ENCODE data around the gene BTRC. TPM values are rescaled to one million over a fixed set of nuclear protein-coding genes. Genes with fewer than 3 reads are reported as not detected.

BTRC gene
- total RNA-seq, 4 donors from 2014 or later, result 8.0 to 15.1 (median 10.4) TPM

DNA sequence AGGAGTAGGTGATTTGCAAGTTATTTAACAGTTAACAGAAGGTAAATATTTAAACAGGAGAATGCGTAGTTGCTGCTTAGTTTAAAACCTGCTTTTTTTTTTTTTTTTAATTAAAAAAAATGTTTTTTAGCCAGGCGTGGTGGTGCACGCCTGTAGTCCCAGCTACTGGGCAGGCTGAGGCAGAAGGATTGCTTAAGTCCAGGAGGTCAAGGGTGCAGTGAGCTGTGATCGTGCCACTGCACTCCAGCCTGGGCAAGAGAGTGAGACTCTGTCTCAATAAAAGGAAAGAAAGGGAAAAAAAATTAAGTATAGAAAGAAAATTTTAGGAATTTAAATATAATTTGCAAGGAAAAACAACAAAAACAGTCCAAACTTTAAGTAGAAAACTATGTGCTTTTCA lies 71.6 kb downstream of the BTRC start:
- TF ChIP-seq, protein P1, sequence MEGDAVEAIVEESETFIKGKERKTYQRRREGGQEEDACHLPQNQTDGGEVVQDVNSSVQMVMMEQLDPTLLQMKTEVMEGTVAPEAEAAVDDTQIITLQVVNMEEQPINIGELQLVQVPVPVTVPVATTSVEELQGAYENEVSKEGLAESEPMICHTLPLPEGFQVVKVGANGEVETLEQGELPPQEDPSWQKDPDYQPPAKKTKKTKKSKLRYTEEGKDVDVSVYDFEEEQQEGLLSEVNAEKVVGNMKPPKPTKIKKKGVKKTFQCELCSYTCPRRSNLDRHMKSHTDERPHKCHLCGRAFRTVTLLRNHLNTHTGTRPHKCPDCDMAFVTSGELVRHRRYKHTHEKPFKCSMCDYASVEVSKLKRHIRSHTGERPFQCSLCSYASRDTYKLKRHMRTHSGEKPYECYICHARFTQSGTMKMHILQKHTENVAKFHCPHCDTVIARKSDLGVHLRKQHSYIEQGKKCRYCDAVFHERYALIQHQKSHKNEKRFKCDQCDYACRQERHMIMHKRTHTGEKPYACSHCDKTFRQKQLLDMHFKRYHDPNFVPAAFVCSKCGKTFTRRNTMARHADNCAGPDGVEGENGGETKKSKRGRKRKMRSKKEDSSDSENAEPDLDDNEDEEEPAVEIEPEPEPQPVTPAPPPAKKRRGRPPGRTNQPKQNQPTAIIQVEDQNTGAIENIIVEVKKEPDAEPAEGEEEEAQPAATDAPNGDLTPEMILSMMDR (IDR thresholded peaks at IDR 0.05), result no peak

DNA sequence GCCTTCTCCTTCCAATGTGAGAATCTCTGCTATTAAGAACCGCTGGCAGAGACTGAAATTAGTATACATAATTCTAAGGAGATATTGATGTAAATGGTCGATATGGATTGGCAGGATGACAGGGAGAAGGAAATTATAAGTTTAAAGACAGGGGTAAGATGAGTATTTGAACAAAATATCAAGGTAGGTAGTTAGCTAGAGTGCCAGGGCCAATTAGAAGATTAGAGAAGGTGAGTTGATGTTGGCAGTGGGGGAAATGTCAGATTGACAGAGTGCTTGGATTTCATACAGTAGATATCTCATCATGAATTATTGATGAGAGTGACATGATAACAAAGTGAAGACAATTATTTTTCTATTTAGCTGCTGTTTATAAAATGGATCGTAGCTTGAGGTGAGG lies 74.1 kb downstream of the BTRC start:
- no peak for TF ChIP-seq POLR2A (IDR thresholded peaks at IDR 0.05)
- TF ChIP-seq, protein P1 (IDR thresholded peaks at IDR 0.05), result no peak
- Histone ChIP-seq H3K27me3 (no peaks in the 10 kb centered on the region), H3K9me3 (no peaks in the 10 kb centered on the region), H3K4me3 (no peak overlapping the region), H3K4me1 (peaks cover 0 to 3% (median 0%) of the 10 kb centered on the region in 3 donors), H3K36me3 (peaks cover 0 to 12% (median 0%) of the 10 kb centered on the region in 3 donors), H3K27ac (no peak overlapping the region)
- DNase-seq, result no peak
- WGBS, 2 donors, result 91 to 96% methylated on average over 3 of the region's 3 CpGs
- intact Hi-C loops (cut with DNase I), result no loop called here

More for the DNA sequence above, 71.6 kb downstream of the BTRC start:
- Histone ChIP-seq H3K9me3 (no peaks in the 10 kb centered on the region), H3K36me3 (peaks cover 0 to 7% (median 0%) of the 10 kb centered on the region in 3 donors), H3K4me1 (peaks cover 0 to 3% (median 0%) of the 10 kb centered on the region in 3 donors), H3K27me3 (no peaks in the 10 kb centered on the region), H3K4me3 (no peak overlapping the region), H3K27ac (no peak overlapping the region)
- 72 to 75% methylated on average over 4 of the region's 4 CpGs for WGBS, 2 donors
- DNase-seq, result no peak
- intact Hi-C loops (cut with DNase I), result no loop called here

DNA sequence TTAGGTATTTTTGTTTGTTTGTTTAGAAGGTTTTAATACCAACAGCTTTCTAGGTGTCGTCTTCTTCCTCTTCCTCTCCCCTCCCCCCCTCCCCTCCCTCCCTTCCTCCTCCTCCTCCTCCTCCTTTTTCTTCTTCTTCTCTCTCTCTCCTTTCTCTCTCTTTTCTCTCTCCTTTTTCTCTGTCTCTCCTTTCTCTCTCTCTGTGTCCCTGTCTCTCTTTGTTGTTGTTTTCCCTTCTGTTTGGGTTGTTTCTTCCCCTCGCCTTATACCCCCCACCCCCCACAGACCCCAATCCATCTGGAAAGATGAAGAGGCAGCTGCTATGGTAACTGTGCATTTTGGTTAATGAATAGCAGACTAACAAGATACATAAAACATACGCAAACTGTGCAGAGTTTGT lies 75.5 kb downstream of the BTRC start:
- H3K36me3 ChIP-seq, result peaks cover 0 to 12% (median 0%) of the 10 kb centered on the region in 3 donors
- no peak for DNase-seq
- no peaks in the 10 kb centered on the region for H3K27me3 ChIP-seq
- H3K27ac ChIP-seq, result no peak overlapping the region
- peaks cover 0 to 3% (median 0%) of the 10 kb centered on the region in 3 donors for H3K4me1 ChIP-seq
- no peaks in the 10 kb centered on the region for H3K9me3 ChIP-seq
- WGBS, 2 donors, result 66 to 100% methylated on average over 1 to 2 of the region's 3 CpGs
- intact Hi-C loops (cut with DNase I), result no loop called here
- TF ChIP-seq, protein P1 (IDR thresholded peaks at IDR 0.05), result no peak
- TF ChIP-seq POLR2A (IDR thresholded peaks at IDR 0.05), result no peak
- H3K4me3 ChIP-seq, result no peak overlapping the region

DNA sequence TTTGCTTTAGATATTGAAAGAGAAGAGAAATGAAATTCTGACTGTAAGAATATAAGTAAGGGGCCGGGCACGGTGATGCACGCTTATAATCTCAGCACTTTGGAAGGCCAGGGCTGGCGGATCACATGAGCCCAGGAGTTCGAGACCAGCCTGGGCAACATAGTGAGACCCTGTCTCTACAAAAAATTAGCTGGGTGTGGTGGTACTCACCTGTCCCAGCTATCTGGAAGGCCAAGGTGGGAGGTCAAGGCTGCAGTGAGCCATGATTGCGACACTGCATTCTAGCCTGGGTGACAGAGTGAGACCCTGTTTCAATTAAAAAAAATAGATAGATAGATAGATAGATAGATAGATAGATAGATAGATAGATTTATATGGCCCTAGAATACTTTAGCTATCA lies 82.3 kb downstream of the BTRC start:
- Histone ChIP-seq H3K4me1 (peaks cover 0 to 18% (median 3%) of the 10 kb centered on the region in 3 donors), H3K27me3 (no peaks in the 10 kb centered on the region), H3K4me3 (no peak overlapping the region), H3K36me3 (peaks cover 0 to 5% (median 0%) of the 10 kb centered on the region in 3 donors), H3K9me3 (no peaks in the 10 kb centered on the region), H3K27ac (no peak overlapping the region)
- DNase-seq, result no peak
- intact Hi-C loops (cut with DNase I), result no loop called here
- TF ChIP-seq, protein P1 (IDR thresholded peaks at IDR 0.05), result no peak
- no peak for TF ChIP-seq POLR2A (IDR thresholded peaks at IDR 0.05)
- 100% methylated on average over 6 of the region's 6 CpGs for WGBS, 2 donors

DNA sequence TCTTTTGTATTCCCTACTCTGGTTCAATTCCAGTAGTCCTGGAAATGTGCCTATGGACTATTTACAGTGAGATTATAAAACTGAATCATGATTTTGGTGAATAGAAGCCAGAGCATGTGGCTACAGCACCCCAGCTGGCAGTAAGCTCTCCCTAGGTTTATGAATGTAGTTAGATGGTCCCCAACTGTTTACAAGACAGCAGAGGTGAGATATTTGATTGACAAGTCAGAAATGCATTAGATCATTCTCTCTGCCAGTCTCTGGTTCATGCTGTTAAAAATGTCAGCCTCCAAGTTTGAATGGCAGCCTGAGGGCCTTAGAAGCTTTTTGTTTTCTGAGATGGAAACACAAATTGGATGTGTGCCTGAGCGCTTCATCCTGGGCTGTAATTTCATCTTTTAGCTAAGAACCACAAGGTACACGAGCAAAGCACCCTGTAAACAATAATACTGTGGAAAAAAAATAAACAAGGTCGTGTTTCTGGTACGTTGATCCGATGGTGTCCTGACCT lies 85.0 kb downstream of the BTRC start:
- 30 to 69% methylated on average over 5 of the region's 5 CpGs for WGBS, 2 donors

More for the DNA sequence above, 85.0 kb downstream of the BTRC start:
- Histone ChIP-seq H3K4me3 (no peak overlapping the region), H3K9me3 (no peaks in the 10 kb centered on the region), H3K27ac (no peak overlapping the region), H3K4me1 (peaks cover 0 to 29% (median 3%) of the 10 kb centered on the region in 3 donors), H3K36me3 (no peaks in the 10 kb centered on the region), H3K27me3 (no peaks in the 10 kb centered on the region)
- DNase-seq, result no peak
- TF ChIP-seq POLR2A (IDR thresholded peaks at IDR 0.05), result no peak
- TF ChIP-seq, protein P1 (IDR thresholded peaks at IDR 0.05), result no peak
- intact Hi-C loops (cut with DNase I), result no loop called here
